RWPE2 (cell line): ENCODE measurements around the gene SERTAD3.

Experiments used
- ATAC-seq: fragments of 200-7000 bp; cut with Tn5 transposase; 3 replicates; pipeline ENCODE4 v1.9.1; 2021; ENCODE audit warnings: low read depth
- DNase-seq: peaks from one replicate; pipeline ENCODE4 v3.0.0-alpha.2; 2020; ENCODE audit warnings: low spot score
- H3K27ac ChIP-seq: fragments of 450-650 bp; 2 replicates; pipeline ENCODE4 v1.5.1; 2017; ENCODE audit warnings: mild to moderate bottlenecking; ENCODE audit not compliant: poor library complexity, severe bottlenecking
- H3K27me3 ChIP-seq: fragments of 250-450 bp; sonication (Bioruptor Pico); 2 replicates; pipeline ENCODE4 v1.5.1; 2021; ENCODE audit warnings: mild to moderate bottlenecking, moderate library complexity; ENCODE audit not compliant: insufficient read depth, poor library complexity, severe bottlenecking
- H3K36me3 ChIP-seq: fragments of 250-450 bp; sonication (Bioruptor Pico); 2 replicates; pipeline ENCODE4 v1.5.1; 2020; ENCODE audit warnings: low read depth, mild to moderate bottlenecking, moderate library complexity
- H3K4me1 ChIP-seq: fragments of 250-450 bp; sonication (Bioruptor Pico); 2 replicates; pipeline ENCODE4 v1.5.1; 2021; ENCODE audit warnings: mild to moderate bottlenecking, moderate library complexity; ENCODE audit not compliant: insufficient read depth, poor library complexity, severe bottlenecking
- H3K4me3 ChIP-seq: fragments of 250-450 bp; sonication (Bioruptor Pico); 2 replicates; pipeline ENCODE4 v1.5.1; 2021; ENCODE audit warnings: mild to moderate bottlenecking, moderate library complexity; ENCODE audit not compliant: severe bottlenecking
- H3K9me3 ChIP-seq: fragments of 250-450 bp; sonication (Bioruptor Pico); 2 replicates; pipeline ENCODE4 v1.5.1; 2021; ENCODE audit warnings: mild to moderate bottlenecking, moderate library complexity; ENCODE audit not compliant: severe bottlenecking
- CTCF ChIP-seq: fragments of 450-650 bp; IDR thresholded peaks from one replicate; pipeline ENCODE4 v1.5.1; 2017; ENCODE audit warnings: mild to moderate bottlenecking, moderate library complexity; ENCODE audit not compliant: poor library complexity, severe bottlenecking

SERTAD3 gene

DNA sequence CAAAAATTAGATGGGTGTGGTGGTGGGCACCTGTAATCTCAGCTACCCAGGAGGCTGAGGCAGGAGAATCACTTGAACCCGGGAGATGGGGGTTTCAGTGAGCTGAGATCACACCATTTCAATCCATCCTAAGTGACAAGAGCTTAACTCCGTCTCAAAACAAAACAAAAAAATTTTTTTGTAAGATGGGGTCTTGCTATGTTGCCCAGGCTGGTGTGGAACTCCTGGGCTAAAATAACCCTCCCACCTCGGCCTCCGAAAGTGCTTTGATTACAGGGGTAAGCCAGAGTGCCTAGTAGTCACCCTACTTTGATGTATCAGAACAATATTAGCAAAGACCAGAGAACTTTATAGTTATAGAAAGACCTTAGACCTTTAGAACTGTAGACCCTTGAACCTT, 30.6 kb upstream of the SERTAD3 start:
- no peak for DNase-seq
- no peaks in the 10 kb centered on the region for H3K4me1 ChIP-seq
- ATAC-seq, result no peak
- H3K4me3 ChIP-seq, result no peak overlapping the region
- H3K27ac ChIP-seq, result no peak overlapping the region
- no peaks in the 10 kb centered on the region for H3K36me3 ChIP-seq
- H3K27me3 ChIP-seq, result no peaks in the 10 kb centered on the region
- H3K9me3 ChIP-seq, result no peaks in the 10 kb centered on the region
- no peak for TF ChIP-seq CTCF

- Histone ChIP-seq H3K27me3 (no peaks in the 10 kb centered on the region), H3K4me1 (no peaks in the 10 kb centered on the region), H3K27ac (no peak overlapping the region), H3K36me3 (no peaks in the 10 kb centered on the region), H3K9me3 (no peaks in the 10 kb centered on the region), H3K4me3 (no peak overlapping the region)
- no peak for ATAC-seq
- no peak for TF ChIP-seq CTCF
- DNase-seq, result no peak
Observed at GRCh38 chr19:40472516-40472915, 28.4 kb upstream of the SERTAD3 start.

GRCh38 chr19:40471111-40471510, 27.0 kb upstream of the SERTAD3 start:
- Histone ChIP-seq H3K36me3 (no peaks in the 10 kb centered on the region), H3K27me3 (peaks cover 4% of the 10 kb centered on the region), H3K4me1 (no peaks in the 10 kb centered on the region), H3K4me3 (no peak overlapping the region), H3K27ac (no peak overlapping the region), H3K9me3 (no peaks in the 10 kb centered on the region)
- ATAC-seq, result no peak
- no peak for DNase-seq
- no peak for TF ChIP-seq CTCF

GRCh38 chr19:40469011-40469410, 24.9 kb upstream of the SERTAD3 start:
- DNase-seq (no peak), ATAC-seq (no peak)
- H3K4me1 ChIP-seq, result no peaks in the 10 kb centered on the region
- H3K36me3 ChIP-seq, result no peaks in the 10 kb centered on the region
- TF ChIP-seq CTCF, result no peak
- peaks cover 4% of the 10 kb centered on the region for H3K27me3 ChIP-seq
- H3K4me3 ChIP-seq, result no peak overlapping the region
- H3K27ac ChIP-seq, result no peak overlapping the region
- no peaks in the 10 kb centered on the region for H3K9me3 ChIP-seq

- no peak for DNase-seq
- no peak for ATAC-seq
- peaks cover 4% of the 10 kb centered on the region for H3K27me3 ChIP-seq
- H3K9me3 ChIP-seq, result no peaks in the 10 kb centered on the region
- no peak for TF ChIP-seq CTCF
- peak within 1 kb of the TSS; percentile 54 for H3K4me3 ChIP-seq
- H3K27ac ChIP-seq, result no peak within 1 kb of the TSS
- no peaks in the 10 kb centered on the region for H3K36me3 ChIP-seq
- H3K4me1 ChIP-seq, result no peaks in the 10 kb centered on the region
Observed at GRCh38 chr19:40466985-40467734, 23.0 kb upstream of the SERTAD3 start, which contains the start of gene SPTBN4. Gene SPTBN4, plus strand, starts transcription at chr19:40467001. Its CDS starts 5,621 bp downstream, at chr19:40472622.
